Measurements from ENCODE around the gene CADM1. TPM values are rescaled to one million over a fixed set of nuclear protein-coding genes. Genes with fewer than 3 reads are reported as not detected.

CADM1 gene
- polyA plus RNA-seq, 1 donor (not counting 4 experiments of a cell fraction or from before 2014, with no cell fraction given): 9.5 TPM

DNA sequence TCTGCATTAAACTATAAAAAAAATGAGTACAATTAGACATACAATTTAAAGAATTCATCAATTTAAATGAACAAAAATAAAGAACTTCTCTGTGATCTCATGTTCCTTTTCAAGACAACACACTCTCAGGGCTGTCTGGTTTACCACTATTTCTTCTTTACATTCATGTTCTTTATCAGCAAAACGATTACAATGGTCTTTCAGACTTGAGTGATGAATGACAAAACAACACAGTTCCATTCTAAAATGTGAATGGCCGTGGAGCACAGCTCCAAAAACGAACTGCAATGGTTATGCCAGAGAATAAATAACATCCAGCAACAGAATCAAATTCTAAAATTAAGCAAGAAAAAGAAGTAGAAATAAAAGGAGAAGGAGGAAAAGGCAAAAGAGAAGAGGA is 113.1 kb downstream of the CADM1 start:
- TF ChIP-seq, protein P1, sequence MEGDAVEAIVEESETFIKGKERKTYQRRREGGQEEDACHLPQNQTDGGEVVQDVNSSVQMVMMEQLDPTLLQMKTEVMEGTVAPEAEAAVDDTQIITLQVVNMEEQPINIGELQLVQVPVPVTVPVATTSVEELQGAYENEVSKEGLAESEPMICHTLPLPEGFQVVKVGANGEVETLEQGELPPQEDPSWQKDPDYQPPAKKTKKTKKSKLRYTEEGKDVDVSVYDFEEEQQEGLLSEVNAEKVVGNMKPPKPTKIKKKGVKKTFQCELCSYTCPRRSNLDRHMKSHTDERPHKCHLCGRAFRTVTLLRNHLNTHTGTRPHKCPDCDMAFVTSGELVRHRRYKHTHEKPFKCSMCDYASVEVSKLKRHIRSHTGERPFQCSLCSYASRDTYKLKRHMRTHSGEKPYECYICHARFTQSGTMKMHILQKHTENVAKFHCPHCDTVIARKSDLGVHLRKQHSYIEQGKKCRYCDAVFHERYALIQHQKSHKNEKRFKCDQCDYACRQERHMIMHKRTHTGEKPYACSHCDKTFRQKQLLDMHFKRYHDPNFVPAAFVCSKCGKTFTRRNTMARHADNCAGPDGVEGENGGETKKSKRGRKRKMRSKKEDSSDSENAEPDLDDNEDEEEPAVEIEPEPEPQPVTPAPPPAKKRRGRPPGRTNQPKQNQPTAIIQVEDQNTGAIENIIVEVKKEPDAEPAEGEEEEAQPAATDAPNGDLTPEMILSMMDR (optimal IDR thresholded peaks at IDR 0.05 in 1 of 3, IDR thresholded peaks at IDR 0.05 in 1 of 3, conservative IDR thresholded peaks at IDR 0.05 in 1 of 3; ENCODE audit: extremely low read depth in 1 of 3, insufficient read depth in 2 of 3, low read length in 3 of 3): no peak
- TF ChIP-seq EZH2 (IDR thresholded peaks at IDR 0.05; ENCODE audit: low read length): no peak
- Histone ChIP-seq H3K4me3 (ENCODE audit: control insufficient read depth in 2 of 3, extremely low read depth in 1 of 3, insufficient read depth in 2 of 3, low read depth in 1 of 3, low read length in 3 of 3) (no peak overlapping the region), H3K9me1 (ENCODE audit: control insufficient read depth, extremely low read depth, insufficient read depth, low read length) (no peaks in the 10 kb centered on the region), H3K4me2 (ENCODE audit: control insufficient read depth, extremely low read depth, insufficient read depth, low read depth, low read length) (no peak overlapping the region), H4K20me1 (ENCODE audit: control insufficient read depth, extremely low read depth, insufficient read depth, low read length) (no peaks in the 10 kb centered on the region), H3K9me3 (ENCODE audit: control insufficient read depth, low read depth, low read length) (no peaks in the 10 kb centered on the region), H3K27me3 (ENCODE audit: control insufficient read depth, extremely low read depth, insufficient read depth, low read length) (no peaks in the 10 kb centered on the region), H3K27ac (ENCODE audit: control insufficient read depth, insufficient read depth, low read length) (no peak overlapping the region), H3K79me2 (ENCODE audit: control insufficient read depth, insufficient read depth, low read length) (no peaks in the 10 kb centered on the region), H2AFZ (ENCODE audit: control insufficient read depth, low read length) (no peak overlapping the region), H3K9ac (ENCODE audit: control insufficient read depth, extremely low read depth, insufficient read depth, low read length) (no peak overlapping the region), H3K4me1 (ENCODE audit: control insufficient read depth, extremely low read depth, insufficient read depth, low read length) (no peaks in the 10 kb centered on the region), H3K36me3 (ENCODE audit: control insufficient read depth in 2 of 2, extremely low read depth in 1 of 2, insufficient read depth in 2 of 2, low read length in 2 of 2) (no peaks in the 10 kb centered on the region)
- dilution Hi-C loops (cut with MboI; ENCODE audit: extremely low pct_ligation_motif_present, low sequenced_read_pairs): no loop called here
- DNase-seq (ENCODE audit: low read depth, low spot score): no peak
- no peak for FAIRE-seq

DNA sequence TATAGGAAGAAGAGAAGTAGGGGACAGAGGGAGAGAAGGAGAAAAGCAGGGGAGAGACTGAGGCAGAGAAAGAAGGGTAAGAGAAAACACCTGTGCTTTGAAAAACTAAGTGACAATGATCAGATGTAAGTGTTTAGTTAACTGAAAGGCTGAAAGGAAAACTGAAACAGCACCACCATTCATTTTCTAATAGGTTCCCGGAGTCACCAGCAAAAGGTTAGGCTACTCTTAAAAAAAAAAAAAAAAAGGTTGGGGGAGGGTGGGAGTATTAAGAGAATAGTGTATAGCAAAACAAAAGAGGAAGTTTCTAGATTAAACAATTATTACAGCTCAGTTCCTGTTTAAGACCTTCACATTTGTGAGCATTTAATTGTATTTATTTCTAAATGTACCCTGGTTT is 113.8 kb downstream of the CADM1 start:
- Histone ChIP-seq H3K4me3 (ENCODE audit: control insufficient read depth in 2 of 3, extremely low read depth in 1 of 3, insufficient read depth in 2 of 3, low read depth in 1 of 3, low read length in 3 of 3) (no peak overlapping the region), H4K20me1 (ENCODE audit: control insufficient read depth, extremely low read depth, insufficient read depth, low read length) (no peaks in the 10 kb centered on the region), H3K9ac (ENCODE audit: control insufficient read depth, extremely low read depth, insufficient read depth, low read length) (no peak overlapping the region), H3K9me3 (ENCODE audit: control insufficient read depth, low read depth, low read length) (no peaks in the 10 kb centered on the region), H3K27ac (ENCODE audit: control insufficient read depth, insufficient read depth, low read length) (no peak overlapping the region), H3K9me1 (ENCODE audit: control insufficient read depth, extremely low read depth, insufficient read depth, low read length) (no peaks in the 10 kb centered on the region), H3K79me2 (ENCODE audit: control insufficient read depth, insufficient read depth, low read length) (no peaks in the 10 kb centered on the region), H3K36me3 (ENCODE audit: control insufficient read depth in 2 of 2, extremely low read depth in 1 of 2, insufficient read depth in 2 of 2, low read length in 2 of 2) (no peaks in the 10 kb centered on the region), H3K4me1 (ENCODE audit: control insufficient read depth, extremely low read depth, insufficient read depth, low read length) (no peaks in the 10 kb centered on the region), H3K4me2 (ENCODE audit: control insufficient read depth, extremely low read depth, insufficient read depth, low read depth, low read length) (no peak overlapping the region), H3K27me3 (ENCODE audit: control insufficient read depth, extremely low read depth, insufficient read depth, low read length) (no peaks in the 10 kb centered on the region), H2AFZ (ENCODE audit: control insufficient read depth, low read length) (no peak overlapping the region)
- dilution Hi-C loops (cut with MboI; ENCODE audit: extremely low pct_ligation_motif_present, low sequenced_read_pairs): no loop called here
- TF ChIP-seq EZH2 (IDR thresholded peaks at IDR 0.05; ENCODE audit: low read length): no peak
- TF ChIP-seq, protein P1 (optimal IDR thresholded peaks at IDR 0.05 in 1 of 3, IDR thresholded peaks at IDR 0.05 in 1 of 3, conservative IDR thresholded peaks at IDR 0.05 in 1 of 3; ENCODE audit: extremely low read depth in 1 of 3, insufficient read depth in 2 of 3, low read length in 3 of 3): no peak
- no peak for DNase-seq (ENCODE audit: low read depth, low spot score)
- FAIRE-seq: no peak

All from keratinocyte (primary cell).